ENCODE results near the gene IP6K1.
"Not testable (repeated sequence)": the region's sequence is repeated elsewhere in the genome, so short reads cannot be mapped to it uniquely, and the experiment has no call there.

Gene IP6K1

DNA sequence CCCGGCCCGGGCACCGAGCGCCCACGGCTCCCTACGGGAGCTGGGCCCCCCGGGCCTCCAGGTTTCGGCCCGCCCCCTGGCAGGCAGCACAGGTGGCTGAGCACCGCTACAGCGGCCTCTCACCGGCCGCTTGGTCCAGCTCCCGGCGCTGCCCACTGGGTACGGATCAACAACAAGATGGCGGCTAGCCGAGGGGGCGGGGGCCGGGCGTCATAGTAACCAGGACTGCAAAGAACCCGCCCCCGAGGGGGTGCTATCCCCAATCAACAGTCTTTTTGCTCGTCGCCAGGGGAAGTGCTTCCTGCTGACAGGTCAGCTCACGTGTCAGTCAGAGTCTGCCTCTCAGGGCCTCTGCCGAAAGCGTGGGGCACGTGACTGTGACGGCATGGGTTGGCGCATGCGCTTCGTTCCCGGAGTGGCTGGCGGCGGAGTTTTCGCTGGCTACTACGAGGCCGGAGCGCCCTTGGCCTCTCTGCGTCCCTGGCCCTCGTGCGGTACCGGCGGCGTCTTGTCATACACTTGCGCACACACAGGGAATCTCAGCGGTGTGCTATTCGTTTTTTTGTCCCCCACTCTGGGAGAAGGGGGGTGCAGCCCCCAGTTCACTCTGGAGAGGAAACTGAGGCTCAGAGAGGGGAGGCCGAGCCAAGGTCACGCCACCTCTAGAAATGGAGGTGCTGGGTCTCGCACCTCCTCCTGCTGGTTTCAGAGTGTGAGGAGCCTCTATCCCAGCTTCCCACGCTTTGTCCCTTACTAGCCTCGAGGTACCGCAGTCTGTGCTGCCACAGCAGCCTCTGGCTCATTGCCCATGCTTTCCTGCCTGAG, at the start of gene IP6K1:
IP6K1 (minus strand) TSS at position 186 of the 825 bp plus-strand sequence. CDS start 38,502 bp downstream, outside the sequence.
- DNase-seq, result peak; percentile 91 to 95

DNA sequence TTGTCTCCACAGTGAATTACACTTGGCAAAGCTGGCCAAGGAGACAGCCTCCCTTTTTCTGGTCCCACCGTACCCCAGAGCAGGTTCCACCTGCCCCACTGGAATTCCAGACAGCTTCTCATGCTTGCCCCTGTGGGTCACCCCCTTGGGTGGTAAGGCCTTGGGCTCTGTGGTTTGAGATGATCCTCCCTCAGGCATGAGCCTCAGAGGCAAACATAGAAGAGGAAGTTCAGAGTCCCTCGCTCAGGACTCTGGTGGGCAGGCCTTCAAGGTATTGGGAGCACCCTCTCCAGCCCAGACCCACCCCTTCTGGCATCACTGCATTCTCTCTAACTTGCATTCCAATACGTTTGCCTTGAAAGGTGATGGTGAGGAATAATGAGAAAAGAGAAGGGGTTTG, 45.0 kb upstream of the IP6K1 start:
- no peak for DNase-seq

DNA sequence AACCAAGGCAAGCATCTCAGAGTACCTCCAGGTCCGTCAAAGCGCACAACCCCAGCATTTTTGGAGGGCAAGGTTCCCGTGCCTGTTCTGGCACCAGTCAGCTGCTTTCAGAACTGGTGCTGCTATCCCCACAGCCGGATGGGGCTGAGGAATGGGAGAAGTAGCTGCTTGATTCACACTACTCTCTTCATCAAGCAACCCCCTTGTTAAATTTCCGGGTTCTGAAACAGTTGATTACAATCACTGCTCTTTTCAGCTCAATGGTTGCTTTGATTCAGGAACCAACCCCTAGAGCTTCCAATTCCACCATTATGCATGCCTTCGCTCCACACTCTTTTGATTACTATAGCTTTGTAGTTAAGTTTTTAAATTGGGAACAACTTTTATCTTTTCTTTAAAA, 39.7 kb upstream of the IP6K1 start:
- DNase-seq, result no peak

DNA sequence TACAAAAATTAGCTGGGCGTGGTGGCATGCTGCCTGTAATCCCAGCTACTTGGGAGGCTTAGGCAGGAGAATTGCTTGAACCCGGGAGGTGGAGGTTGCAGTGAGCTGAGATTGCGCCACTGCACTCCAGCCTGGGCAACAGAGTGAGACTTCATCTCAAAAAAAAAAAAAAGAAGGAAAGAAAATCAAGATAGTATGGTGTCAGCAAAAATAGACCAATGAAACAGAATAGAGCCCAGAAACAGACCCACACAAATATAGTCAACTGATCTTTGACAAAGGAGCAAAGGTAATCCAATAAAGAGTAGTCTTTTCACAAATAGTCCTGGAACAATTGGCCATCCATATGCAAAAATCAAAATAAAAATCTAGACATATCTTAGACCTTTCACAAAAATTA, 36.8 kb upstream of the IP6K1 start:
- not testable (repeated sequence) for DNase-seq

DNA sequence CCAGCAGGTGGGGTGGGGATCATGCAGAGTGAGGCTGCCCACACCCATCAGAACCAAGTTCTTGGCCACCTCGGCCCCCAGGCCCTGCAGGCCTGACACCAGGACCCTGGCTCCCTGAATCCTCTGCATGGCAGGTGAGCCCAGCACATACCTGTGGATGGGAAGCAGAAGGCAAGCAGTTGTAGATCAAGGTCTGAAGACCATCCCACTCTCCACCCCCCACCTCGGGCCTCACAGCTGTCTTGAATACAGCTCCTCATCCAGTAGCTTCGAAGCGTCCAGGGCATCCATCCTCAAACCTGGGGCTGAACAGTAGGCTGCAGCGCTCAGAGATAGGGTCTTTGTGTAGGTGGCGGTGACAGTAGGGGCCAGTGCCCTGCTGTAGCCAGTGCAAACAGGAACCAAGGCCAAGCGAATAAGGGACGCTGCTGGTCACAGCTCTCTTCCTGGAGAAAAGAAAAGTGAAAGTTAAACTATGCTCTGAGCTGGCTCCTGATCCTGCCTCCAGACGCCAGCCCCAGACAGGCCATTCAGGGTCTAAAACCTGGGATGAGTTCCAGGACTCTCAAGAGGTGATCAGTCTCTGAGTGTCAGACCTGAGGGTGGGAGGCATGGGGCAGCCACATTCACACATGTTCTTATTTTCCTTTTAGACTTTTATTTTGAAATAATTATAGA, 27.3 kb upstream of the IP6K1 start, which contains the start of gene UBA7:
UBA7 (minus strand) TSS at position 457 of the 678 bp plus-strand sequence; CDS start at position 291, 166 bp downstream.
- no peak for DNase-seq

- DNase-seq, result no peak
Observed at GRCh38 chr3:49812916-49813496, 26.7 kb upstream of the IP6K1 start.

- no peak for DNase-seq
Observed at GRCh38 chr3:49807431-49808114, 21.2 kb upstream of the IP6K1 start.

GRCh38 chr3:49806850-49807249, 20.5 kb upstream of the IP6K1 start:
- DNase-seq, result no peak

DNA sequence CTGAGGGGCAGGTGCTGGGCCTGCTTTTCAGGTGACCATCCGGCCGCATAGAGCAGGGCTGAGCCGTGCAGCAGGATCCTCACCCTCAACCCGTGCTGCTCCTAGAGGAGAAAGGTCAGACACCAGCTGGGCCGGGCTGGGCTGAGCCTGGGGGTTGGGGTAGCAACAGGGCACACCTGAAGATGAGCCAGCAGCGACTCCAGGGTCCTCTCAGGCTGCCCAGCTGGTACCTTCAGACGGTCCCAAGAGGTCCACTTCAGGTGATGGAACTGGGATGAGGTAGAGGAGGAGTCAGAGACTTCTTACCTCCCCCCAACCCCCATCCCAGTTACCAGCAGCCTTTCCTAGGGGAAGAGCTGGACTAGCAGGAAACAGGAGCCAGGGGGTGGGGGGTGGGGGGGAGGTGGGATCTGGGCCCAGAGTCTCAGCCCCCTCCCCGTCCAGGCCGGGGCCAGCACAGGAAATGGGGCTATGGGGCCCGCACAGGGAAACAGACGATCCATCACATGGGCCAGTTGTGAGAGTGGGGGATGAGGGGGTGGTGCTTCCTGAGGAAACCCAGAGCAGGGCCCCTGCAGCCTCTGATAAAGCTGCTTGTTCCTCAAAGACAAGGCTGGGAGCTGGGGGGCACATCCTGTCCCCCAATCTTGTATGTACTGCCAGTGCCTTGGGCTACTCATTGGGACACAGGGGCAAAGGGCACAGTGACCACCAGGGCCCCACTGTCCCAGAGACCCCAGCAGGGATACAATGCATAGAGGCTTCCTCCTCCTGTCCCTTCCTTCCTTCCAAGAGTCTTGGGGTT, 19.8 kb upstream of the IP6K1 start:
- DNase-seq, result no peak

DNA sequence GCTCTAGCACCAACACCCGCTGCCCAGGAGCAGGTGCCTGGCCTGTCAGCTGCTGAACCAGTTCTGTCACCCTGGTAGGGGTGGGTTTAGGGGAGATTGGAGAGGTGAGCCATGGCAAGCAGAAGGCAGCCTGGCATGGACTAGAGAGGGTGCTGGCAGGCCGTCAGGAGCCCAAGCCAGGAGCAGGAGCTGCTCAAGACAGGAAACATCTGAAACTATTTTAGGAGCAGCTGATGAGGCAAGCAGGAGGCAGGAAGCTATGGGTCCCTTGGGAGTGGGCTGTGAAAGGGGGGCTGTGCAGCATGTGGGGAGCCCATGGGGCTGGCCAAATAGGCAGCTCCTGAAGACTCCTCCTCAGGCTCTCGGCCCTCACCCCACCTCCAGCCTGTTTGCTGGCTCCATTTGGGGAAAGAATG, 19.0 kb upstream of the IP6K1 start:
- DNase-seq, result no peak

DNA sequence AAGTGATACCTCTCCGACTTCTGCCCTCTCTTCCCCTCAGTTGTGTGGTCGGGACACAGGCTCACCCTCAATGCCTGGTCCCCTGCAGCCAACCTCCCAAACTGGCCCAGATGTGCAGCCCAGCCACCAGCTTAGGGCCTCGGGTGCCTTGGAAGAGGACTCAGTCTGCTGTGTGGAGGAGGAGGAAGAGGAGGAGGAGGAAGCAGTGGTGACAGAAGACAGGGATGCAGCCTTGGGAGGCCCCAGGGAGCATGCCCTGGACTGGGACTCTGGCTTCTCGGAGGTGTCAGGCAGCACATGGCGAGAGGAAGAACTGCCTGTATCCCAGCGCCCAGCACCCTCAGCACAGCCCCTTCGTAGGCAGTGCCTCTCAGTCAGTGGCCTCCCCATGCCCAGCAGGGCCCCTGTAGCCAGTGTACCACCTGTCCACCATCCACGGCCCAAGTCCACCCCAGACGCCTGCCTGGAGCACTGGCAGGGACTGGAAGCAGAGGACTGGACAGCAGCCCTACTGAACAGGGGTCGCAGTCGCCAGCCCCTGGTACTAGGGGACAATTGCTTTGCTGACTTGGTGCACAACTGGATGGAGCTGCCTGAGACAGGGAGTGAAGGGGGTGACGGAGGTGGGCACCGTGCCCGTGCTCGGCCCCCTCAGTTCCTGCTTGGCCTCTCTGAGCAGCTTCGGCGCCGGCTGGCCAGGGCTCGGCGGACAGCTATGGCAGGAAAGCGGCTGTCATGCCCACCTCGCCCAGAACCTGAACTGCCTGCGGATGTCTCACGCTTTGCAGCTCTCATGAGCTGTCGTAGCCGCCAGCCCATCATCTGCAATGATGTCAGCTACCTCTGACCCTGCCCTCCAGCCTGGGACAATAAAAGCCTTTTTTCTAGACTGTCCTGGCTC, 18.0 kb upstream of the IP6K1 start:
- no peak for DNase-seq

DNA sequence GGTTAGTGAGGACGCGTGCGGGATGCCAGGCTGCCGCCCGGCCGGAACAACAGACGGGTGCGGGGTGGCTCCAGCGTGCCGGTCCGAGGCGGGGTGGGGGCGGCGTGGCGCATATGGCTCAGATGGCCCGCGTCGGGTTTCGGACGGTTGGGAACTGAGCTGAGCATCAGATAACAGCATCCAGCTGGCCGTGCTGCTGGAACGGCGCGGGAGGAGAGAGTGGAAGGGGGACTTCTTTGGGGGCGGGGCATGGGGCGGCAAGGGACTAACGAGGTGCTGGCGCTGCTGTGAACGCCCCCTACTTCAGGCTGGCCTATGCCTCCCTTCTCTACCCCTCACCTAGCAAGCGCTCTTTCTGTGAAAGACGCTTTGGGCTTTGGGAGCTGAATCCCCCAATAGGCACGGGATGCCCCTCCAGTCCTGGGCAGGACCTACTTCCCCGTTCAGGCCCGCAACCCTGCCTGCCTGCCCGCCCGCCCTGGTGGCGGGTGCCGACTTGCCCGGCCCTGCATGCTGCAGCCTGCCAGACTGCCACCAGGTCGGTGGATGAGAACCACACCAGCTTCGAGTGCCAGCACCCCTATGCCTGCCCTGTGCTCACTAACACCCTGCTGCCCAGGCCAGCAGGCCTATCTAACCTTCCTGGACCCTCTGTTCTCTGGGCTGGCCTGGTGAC, 17.3 kb upstream of the IP6K1 start:
- peak in 1 of 2 experiments; percentile 36 for DNase-seq

GRCh38 chr3:49802719-49803464, 16.6 kb upstream of the IP6K1 start, which contains the start of gene INKA1:
INKA1 (plus strand) TSS chr3:49803261; CDS start chr3:49803393, 132 bp downstream.
- peak; percentile 47 to 59 for DNase-seq

DNA sequence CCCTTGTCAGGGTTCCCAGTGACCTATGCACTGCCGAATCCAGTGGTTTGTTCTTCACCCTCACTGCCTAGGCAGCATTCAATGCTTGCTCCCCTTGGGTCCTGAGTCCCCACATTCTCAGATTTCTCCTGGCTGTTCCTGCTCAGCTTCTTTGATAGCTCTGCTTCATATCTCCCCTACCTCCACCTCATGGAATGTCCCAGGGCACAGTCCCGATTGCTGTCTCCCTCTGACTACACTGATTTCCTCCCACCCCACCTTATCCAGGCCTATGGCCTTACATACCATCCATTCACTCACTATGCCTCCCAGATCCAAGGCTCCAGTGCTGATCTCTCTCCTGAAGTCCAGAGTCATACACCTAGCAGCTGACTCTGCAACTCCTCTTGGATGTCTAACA, 14.8 kb upstream of the IP6K1 start:
- no peak for DNase-seq

DNA sequence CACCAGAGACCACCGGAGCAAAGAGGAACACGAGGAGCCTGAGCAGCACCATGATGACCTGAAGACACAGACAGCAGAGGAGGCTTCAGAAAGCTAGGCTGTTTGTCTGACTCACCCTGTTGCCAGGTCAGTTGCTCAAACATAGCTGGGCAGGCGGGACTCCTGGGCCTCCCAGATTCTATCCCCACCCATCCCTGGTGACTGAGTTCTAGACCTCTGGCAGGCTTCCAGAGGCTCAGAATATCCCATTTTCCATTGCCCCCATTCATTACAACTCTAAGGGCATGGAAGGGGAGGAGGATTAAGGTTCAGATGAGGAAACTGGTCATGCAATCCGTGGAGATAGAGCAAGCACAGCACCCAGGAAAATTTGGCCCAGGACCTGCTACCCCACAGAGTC, 13.4 kb upstream of the IP6K1 start, which contains the start of gene CDHR4:
CDHR4 (minus strand) TSS at position 113 of the 400 bp plus-strand sequence; CDS start at position 52, 61 bp downstream.
- no peak for DNase-seq

DNA sequence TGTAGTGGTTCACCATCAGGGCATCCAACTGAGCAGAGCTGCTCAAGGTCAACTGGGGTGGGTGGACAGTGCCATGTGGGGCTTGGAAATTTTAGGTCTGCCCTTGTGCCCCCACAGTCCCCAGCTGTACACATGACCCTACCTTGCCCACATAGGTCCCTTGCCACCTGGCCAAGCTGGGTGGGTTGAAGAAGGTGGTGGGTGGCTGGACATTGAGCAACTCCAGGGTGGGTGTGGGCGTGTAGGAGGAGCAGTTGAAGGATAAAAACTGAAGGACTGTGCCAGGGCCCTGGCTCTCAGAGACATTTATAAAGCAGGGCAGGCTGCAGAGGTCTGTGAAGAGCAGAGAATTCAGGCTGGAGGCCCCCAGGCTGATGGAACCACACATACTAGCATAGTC, 12.8 kb upstream of the IP6K1 start:
- DNase-seq, result no peak

GRCh38 chr3:49794926-49795905, 8.9 kb upstream of the IP6K1 start:
- DNase-seq, result no peak

GRCh38 chr3:49794431-49794830, 8.1 kb upstream of the IP6K1 start:
- no peak for DNase-seq

Measured in NCI-H187 (cell line).